HG03565 (cell line): ENCODE results near the gene TRIM72.
"Not testable (repeated sequence)": the region's sequence is repeated elsewhere in the genome, so short reads cannot be mapped to it uniquely, and the experiment has no call there.

Experiments
- ATAC-seq: cut with Tn5 transposase; IDR thresholded peaks from one replicate; pipeline ENCODE4 v1.9.1; 2021; ENCODE audit warnings: mild to moderate bottlenecking, moderate library complexity; ENCODE audit not compliant: unreplicated experiment

TRIM72 gene

GRCh38 chr16:31250782-31251384 is 37.0 kb downstream of the TRIM72 start:
- no peak for ATAC-seq

GRCh38 chr16:31251435-31251834 is 37.5 kb downstream of the TRIM72 start:
- no peak for ATAC-seq

GRCh38 chr16:31253642-31254045 is 39.7 kb downstream of the TRIM72 start:
- ATAC-seq, result no peak

GRCh38 chr16:31256466-31256865 is 42.5 kb downstream of the TRIM72 start:
- no peak for ATAC-seq

- no peak for ATAC-seq
Observed at GRCh38 chr16:31258366-31258765, 44.4 kb downstream of the TRIM72 start.

GRCh38 chr16:31260136-31260931 is 46.4 kb downstream of the TRIM72 start:
- no peak for ATAC-seq

- ATAC-seq, result no peak
Observed at GRCh38 chr16:31262084-31262483, 48.2 kb downstream of the TRIM72 start.

GRCh38 chr16:31265329-31266245 is 51.7 kb downstream of the TRIM72 start:
- peak; percentile 87 for ATAC-seq

GRCh38 chr16:31267332-31268032 is 53.6 kb downstream of the TRIM72 start:
- ATAC-seq, result no peak

GRCh38 chr16:31268033-31268365 is 54.1 kb downstream of the TRIM72 start:
- ATAC-seq, result no peak

- ATAC-seq, result no peak
Observed at GRCh38 chr16:31268891-31269290, 55.0 kb downstream of the TRIM72 start.

- no peak for ATAC-seq
Observed at GRCh38 chr16:31269541-31269940, 55.6 kb downstream of the TRIM72 start.

- not testable (repeated sequence) for ATAC-seq
Observed at GRCh38 chr16:31269973-31270372, 56.1 kb downstream of the TRIM72 start.

GRCh38 chr16:31270795-31271194 is 56.9 kb downstream of the TRIM72 start:
- no peak for ATAC-seq

- ATAC-seq, result no peak
Observed at GRCh38 chr16:31271621-31272190, 57.8 kb downstream of the TRIM72 start.

GRCh38 chr16:31273187-31273586 is 59.3 kb downstream of the TRIM72 start:
- no peak for ATAC-seq

GRCh38 chr16:31273676-31274075 is 59.8 kb downstream of the TRIM72 start:
- no peak for ATAC-seq

- no peak for ATAC-seq
Observed at GRCh38 chr16:31274831-31275816, 61.2 kb downstream of the TRIM72 start.

GRCh38 chr16:31276600-31276999 is 62.7 kb downstream of the TRIM72 start:
- no peak for ATAC-seq
